Measurements from ENCODE around the gene FYB2. TPM values are rescaled to one million over a fixed set of nuclear protein-coding genes. Genes with fewer than 3 reads are reported as not detected.
"Not testable (repeated sequence)": the region's sequence is repeated elsewhere in the genome, so short reads cannot be mapped to it uniquely, and the experiment has no call there.

Gene FYB2
- total and polyA plus RNA-seq, 12 donors: 0.22 to 123 (median 9.9) TPM

DNA sequence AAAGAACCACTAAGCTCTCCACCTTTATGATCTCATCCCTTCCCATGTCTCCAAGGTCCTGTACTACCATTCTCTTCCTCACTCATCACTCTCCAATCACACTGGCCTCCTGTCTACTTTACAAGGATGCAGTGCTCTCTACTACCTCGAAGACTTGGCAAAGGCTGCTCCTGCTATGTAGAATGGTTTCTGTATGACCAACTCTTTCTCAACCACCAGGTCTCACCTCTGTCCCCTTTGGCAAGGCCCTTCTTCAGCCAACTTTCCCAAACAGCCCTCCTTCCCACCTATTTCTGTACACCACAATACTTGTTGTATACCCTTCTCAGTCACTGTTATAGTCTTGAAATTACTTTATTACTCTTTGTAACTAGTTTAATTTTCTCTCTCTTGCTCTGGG, 41.2 kb downstream of the FYB2 start:
- 67 to 85% methylated on average over 1 of the region's 1 CpG for WGBS, 2 donors
- no peak for DNase-seq
- Histone ChIP-seq H3K36me3 (no peaks in the 10 kb centered on the region), H3K27me3 (no peaks in the 10 kb centered on the region), H3K27ac (no peak overlapping the region), H3K4me1 (no peaks in the 10 kb centered on the region), H3K9me3 (no peaks in the 10 kb centered on the region), H3K4me3 (no peak overlapping the region)
- TF ChIP-seq, protein P1, sequence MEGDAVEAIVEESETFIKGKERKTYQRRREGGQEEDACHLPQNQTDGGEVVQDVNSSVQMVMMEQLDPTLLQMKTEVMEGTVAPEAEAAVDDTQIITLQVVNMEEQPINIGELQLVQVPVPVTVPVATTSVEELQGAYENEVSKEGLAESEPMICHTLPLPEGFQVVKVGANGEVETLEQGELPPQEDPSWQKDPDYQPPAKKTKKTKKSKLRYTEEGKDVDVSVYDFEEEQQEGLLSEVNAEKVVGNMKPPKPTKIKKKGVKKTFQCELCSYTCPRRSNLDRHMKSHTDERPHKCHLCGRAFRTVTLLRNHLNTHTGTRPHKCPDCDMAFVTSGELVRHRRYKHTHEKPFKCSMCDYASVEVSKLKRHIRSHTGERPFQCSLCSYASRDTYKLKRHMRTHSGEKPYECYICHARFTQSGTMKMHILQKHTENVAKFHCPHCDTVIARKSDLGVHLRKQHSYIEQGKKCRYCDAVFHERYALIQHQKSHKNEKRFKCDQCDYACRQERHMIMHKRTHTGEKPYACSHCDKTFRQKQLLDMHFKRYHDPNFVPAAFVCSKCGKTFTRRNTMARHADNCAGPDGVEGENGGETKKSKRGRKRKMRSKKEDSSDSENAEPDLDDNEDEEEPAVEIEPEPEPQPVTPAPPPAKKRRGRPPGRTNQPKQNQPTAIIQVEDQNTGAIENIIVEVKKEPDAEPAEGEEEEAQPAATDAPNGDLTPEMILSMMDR (IDR thresholded peaks at IDR 0.05): no peak
- intact Hi-C loops (cut with DNase I): no loop called here
- ATAC-seq: peak in 1 of 8 donors; percentile 13

DNA sequence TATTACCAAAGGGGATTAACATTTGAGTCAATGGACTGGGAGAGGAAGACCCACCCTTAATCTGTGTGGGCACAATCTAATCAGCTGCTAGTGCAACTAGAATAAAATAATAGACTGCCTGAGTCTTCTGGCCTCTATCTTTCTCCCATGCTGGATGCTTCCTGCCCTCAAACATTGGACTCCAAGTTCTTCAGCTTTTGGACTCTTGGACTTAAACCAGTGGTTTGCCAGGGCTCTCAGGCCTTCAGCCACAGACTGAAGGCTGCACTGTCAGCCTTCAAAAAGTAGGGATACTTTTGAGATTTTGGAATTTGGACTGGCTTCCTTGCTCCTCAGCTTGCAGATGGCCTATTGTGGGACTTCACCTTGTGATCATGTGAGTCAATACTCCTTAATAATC, 44.5 kb downstream of the FYB2 start:
- H3K4me3 ChIP-seq; H3K27me3 ChIP-seq; DNase-seq; H3K9me3 ChIP-seq; intact Hi-C loops (cut with DNase I); H3K4me1 ChIP-seq; ATAC-seq; H3K36me3 ChIP-seq; H3K27ac ChIP-seq: not testable (repeated sequence)

DNA sequence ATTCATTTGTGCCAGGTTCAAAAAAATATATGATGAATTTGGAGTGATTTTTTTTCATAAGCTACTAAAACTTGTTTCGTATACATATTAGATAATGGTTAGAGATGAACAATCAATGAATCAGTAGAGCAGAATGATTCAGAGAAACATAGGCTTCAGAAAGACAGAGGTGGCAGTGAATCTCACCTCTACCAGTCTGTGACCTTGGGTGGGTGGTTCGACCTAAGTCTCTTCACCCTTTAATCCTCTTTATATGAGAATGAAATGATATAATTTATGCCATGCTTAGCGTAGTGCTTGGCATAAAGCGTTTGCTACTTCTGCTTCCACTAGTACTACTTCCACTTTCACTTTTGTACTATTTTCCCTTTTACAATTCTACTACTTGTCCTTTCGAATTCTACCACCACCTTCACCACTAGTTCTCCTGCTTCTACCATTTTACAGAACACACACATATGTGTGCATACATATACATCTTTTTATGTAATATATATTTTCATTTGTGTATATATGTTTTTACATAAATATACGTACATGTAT, 45.1 kb downstream of the FYB2 start:
- Histone ChIP-seq H3K4me1 (no peaks in the 10 kb centered on the region), H3K9me3 (no peaks in the 10 kb centered on the region), H3K4me3 (peak overlapping the region in 1 of 10 donors; percentile 27), H3K36me3 (no peaks in the 10 kb centered on the region), H3K27me3 (no peaks in the 10 kb centered on the region), H3K27ac (no peak overlapping the region)
- intact Hi-C loops (cut with DNase I): no loop called here
- DNase-seq: no peak
- 80 to 92% methylated on average over 6 of the region's 6 CpGs for WGBS, 2 donors
- TF ChIP-seq, protein P1 (IDR thresholded peaks at IDR 0.05): no peak
- ATAC-seq: no peak

DNA sequence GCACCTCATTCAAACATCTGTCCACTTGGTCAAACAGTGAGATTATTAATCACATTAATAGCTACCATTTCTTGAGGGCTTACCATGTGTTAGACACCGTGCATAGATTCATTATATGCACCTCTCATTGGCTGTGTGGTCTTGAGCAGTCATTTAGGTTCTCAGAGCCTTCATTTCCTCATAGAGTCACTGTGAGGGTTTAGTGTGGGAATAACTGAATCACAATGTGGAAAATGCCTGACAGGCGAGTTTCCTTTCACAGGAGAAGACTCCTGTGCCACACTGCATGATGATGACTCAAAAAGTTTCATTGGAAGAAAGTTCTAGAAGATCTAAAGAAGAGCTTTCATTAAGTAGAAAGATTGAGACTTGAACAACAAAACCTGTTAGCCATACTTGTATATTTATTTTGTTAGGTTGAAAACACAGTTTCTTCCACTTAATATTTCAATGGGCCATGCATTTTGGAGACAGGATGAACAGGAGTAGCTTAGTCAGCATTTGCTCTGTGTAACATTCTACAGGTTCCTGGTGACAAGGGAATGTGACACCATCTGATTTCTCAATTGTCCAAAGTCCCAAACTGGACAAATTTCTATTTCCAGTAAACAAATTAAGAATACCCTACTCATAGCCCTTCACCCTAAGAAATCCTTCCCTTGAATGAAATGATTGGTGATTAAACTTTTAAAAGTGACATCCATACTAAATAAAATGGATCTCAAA, 45.7 kb downstream of the FYB2 start:
- TF ChIP-seq, protein P1 (IDR thresholded peaks at IDR 0.05): no peak
- no peak for DNase-seq
- H3K9me3 ChIP-seq: no peaks in the 10 kb centered on the region
- intact Hi-C loops (cut with DNase I): no loop called here
- no peak for ATAC-seq
- 78 to 95% methylated on average over 2 of the region's 2 CpGs for WGBS, 2 donors
- no peaks in the 10 kb centered on the region for H3K36me3 ChIP-seq
- no peaks in the 10 kb centered on the region for H3K4me1 ChIP-seq
- no peak overlapping the region for H3K27ac ChIP-seq
- H3K4me3 ChIP-seq: no peak overlapping the region
- H3K27me3 ChIP-seq: no peaks in the 10 kb centered on the region

DNA sequence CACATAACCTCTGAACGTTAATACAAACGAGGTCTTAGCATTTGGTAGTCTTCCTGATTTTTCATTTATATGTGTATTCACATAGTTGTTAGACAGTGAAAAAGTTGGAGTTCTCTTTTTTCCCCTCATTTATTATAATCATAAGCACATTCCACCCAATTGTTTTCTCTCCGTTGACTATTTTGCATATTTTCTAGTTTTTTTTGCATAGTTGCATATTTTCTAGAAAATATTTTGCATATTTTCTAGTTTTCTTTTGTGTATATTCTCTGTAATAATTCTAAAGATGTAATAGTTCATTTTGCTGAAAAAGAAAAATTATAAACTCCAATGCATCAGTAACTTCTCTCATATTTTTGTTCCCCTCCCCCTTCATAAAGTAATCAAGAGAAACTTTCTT, 47.5 kb downstream of the FYB2 start:
- WGBS, 2 donors: 89 to 95% methylated on average over 3 of the region's 3 CpGs
- Histone ChIP-seq H3K9me3 (no peaks in the 10 kb centered on the region), H3K27me3 (no peaks in the 10 kb centered on the region), H3K4me1 (no peaks in the 10 kb centered on the region), H3K36me3 (peaks cover 0 to 3% (median 0%) of the 10 kb centered on the region in 9 donors), H3K4me3 (no peak overlapping the region), H3K27ac (no peak overlapping the region)
- DNase-seq: no peak
- ATAC-seq: no peak
- TF ChIP-seq, protein P1 (IDR thresholded peaks at IDR 0.05): no peak
- intact Hi-C loops (cut with DNase I): no loop called here

All from heart right ventricle (tissue), 16 donors.